GM23338 (cell line): Measurements from ENCODE around the gene DYRK1A. TPM values are rescaled to one million over a fixed set of nuclear protein-coding genes. Genes with fewer than 3 reads are reported as not detected.

Source experiments
- ATAC-seq: fragments of 200-7000 bp; cut with Tn5 transposase; 3 replicates; pipeline ENCODE4 v1.9.1; 2020
- DNase-seq: peaks from one replicate; pipeline ENCODE4 v3.0.0-alpha.2; 2015; ENCODE audit warnings: low spot score
- H2AFZ ChIP-seq: fragments of 200-600 bp; sonication (generic); 2 replicates; pipeline ENCODE4 v1.8.0; 2016; ENCODE audit warnings: antibody characterized with exemption, mild to moderate bottlenecking, moderate library complexity
- H3F3A ChIP-seq: fragments of 200-600 bp; sonication (generic); replicated peaks from 2 replicates; pipeline ENCODE4 v1.8.0; 2017; ENCODE audit warnings: antibody characterized with exemption, mixed run types, low read depth
- H3K27ac ChIP-seq: fragments of 200-600 bp; sonication (generic); 2 replicates; pipeline ENCODE4 v1.6.1; 2016; ENCODE audit warnings: low read depth
- H3K27me3 ChIP-seq: fragments of 200-600 bp; sonication (generic); 2 replicates; pipeline ENCODE4 v1.8.0; 2016; ENCODE audit warnings: mild to moderate bottlenecking, mixed run types, moderate library complexity; ENCODE audit not compliant: insufficient read depth
- H3K36me3 ChIP-seq: fragments of 200-600 bp; sonication (generic); 2 replicates; pipeline ENCODE4 v1.8.0; 2016; ENCODE audit warnings: mild to moderate bottlenecking; ENCODE audit not compliant: insufficient read depth
- H3K4me1 ChIP-seq: fragments of 200-600 bp; sonication (generic); 2 replicates; pipeline ENCODE4 v1.8.0; 2016; ENCODE audit warnings: mild to moderate bottlenecking, moderate library complexity; ENCODE audit not compliant: insufficient read depth
- H3K4me2 ChIP-seq: fragments of 200-600 bp; sonication (generic); 2 replicates; pipeline ENCODE4 v1.7.1; 2017; ENCODE audit warnings: mixed run types
- H3K4me3 ChIP-seq: fragments of 200-600 bp; sonication (generic); 2 replicates; pipeline ENCODE4 v1.6.1; 2016; ENCODE audit warnings: mixed run types
- H3K79me2 ChIP-seq: fragments of 200-600 bp; sonication (generic); replicated peaks from 2 replicates; pipeline ENCODE4 v1.8.0; 2017; ENCODE audit warnings: mild to moderate bottlenecking; ENCODE audit not compliant: insufficient read depth
- H3K9me2 ChIP-seq: fragments of 200-600 bp; sonication (generic); 2 replicates; pipeline ENCODE4 v1.8.0; 2017; ENCODE audit not compliant: insufficient read depth
- H4K20me1 ChIP-seq: fragments of 200-600 bp; sonication (generic); replicated peaks from 2 replicates; pipeline ENCODE4 v1.8.0; 2017; ENCODE audit warnings: mild to moderate bottlenecking; ENCODE audit not compliant: insufficient read depth
- H3K27ac Mint-ChIP-seq: 2 replicates; pipeline ENCODE4 v1.8.0; 2020; ENCODE audit warnings: inconsistent platforms, mild to moderate bottlenecking, moderate library complexity, mixed read lengths
- H3K27me3 Mint-ChIP-seq: 3 replicates; pipeline ENCODE4 v1.8.0; 2022; ENCODE audit warnings: low read depth, mild to moderate bottlenecking, moderate library complexity, mixed read lengths, inconsistent platforms; ENCODE audit not compliant: insufficient read depth, poor library complexity
- H3K36me3 Mint-ChIP-seq: 3 replicates; pipeline ENCODE4 v1.8.0; 2021; ENCODE audit warnings: low read depth, mild to moderate bottlenecking, inconsistent platforms, moderate library complexity, mixed read lengths
- H3K4me1 Mint-ChIP-seq: 3 replicates; pipeline ENCODE4 v1.8.0; 2020; ENCODE audit warnings: mild to moderate bottlenecking, inconsistent platforms, mixed read lengths
- H3K4me3 Mint-ChIP-seq: 3 replicates; pipeline ENCODE4 v1.8.0; 2021; ENCODE audit warnings: moderate library complexity, mild to moderate bottlenecking, inconsistent platforms, mixed read lengths
- H3K9me3 Mint-ChIP-seq: 3 replicates; pipeline ENCODE4 v1.8.0; 2020; ENCODE audit warnings: moderate library complexity, mild to moderate bottlenecking, inconsistent platforms, mixed read lengths
- CTCF ChIP-seq, 2 experiments: fragments of 200-600 bp in 1 of 2; sonication (generic) in 1 of 2; conservative IDR thresholded peaks; 2 replicates each; pipeline versions ENCODE4 v1.5.1 to v1.6.1; 2016 to 2017; ENCODE audit warnings: antibody characterized with exemption in 2 of 2, low read depth in 2 of 2, mild to moderate bottlenecking in 2 of 2, moderate library complexity in 1 of 2
- EZH2 ChIP-seq: fragments of 200-600 bp; sonication (generic); IDR thresholded peaks from one replicate; pipeline ENCODE4 v1.8.0; 2017; ENCODE audit warnings: antibody characterized with exemption, mild to moderate bottlenecking, low read depth; ENCODE audit not compliant: unreplicated experiment
- JUNB ChIP-seq: IDR thresholded peaks from one replicate; pipeline ENCODE4 v1.6.1; 2016; ENCODE audit warnings: antibody characterized with exemption; ENCODE audit not compliant: unreplicated experiment
- POLR2AphosphoS5 ChIP-seq: IDR thresholded peaks from 2 replicates; pipeline ENCODE4 v1.6.1; 2016; ENCODE audit warnings: antibody characterized with exemption, low read depth
- ZNF331 ChIP-seq: fragments of 250-450 bp; sonication (Bioruptor Pico); IDR thresholded peaks from 2 replicates; pipeline ENCODE4 v1.5.0; 2020; ENCODE audit warnings: low read depth, mild to moderate bottlenecking, moderate library complexity
- polyA plus RNA-seq: library from polyadenylated mRNA; unstranded; fragments of >200 nt; fragmentation: Nextera tagmentation; extraction: Ambion mirVana; gene quantifications from 2 replicates; pipeline ENCODE4 v1.2.1, GENCODE V29; 2016
- total RNA-seq: library from RNA; depleted of rRNA; stranded (reverse); fragments of >200 nt; shearing (Covaris generic); gene quantifications from 2 replicates; pipeline ENCODE4 v1.2.3, GENCODE V29; 2014

The DYRK1A gene
- total and polyA plus RNA-seq, 2 experiments from 2014 or later: 10.3 to 84.7 TPM

GRCh38 chr21:37563641-37564340, 197.2 kb downstream of the DYRK1A start:
- H4K20me1 ChIP-seq: no peaks in the 10 kb centered on the region
- H3K36me3 ChIP-seq: no peaks in the 10 kb centered on the region; the same call in 1 of the 2 replicates
- H3K4me2 ChIP-seq: peak overlapping the region; percentile 80
- peak; percentile 38 to 42 for TF ChIP-seq CTCF (conservative IDR thresholded peaks at IDR 0.05; ENCODE audit: low read depth in 2 of 2)
- peak; percentile 8 for TF ChIP-seq JUNB
- TF ChIP-seq POLR2AphosphoS5: peak; percentile 66
- TF ChIP-seq ZNF331 (CRISPR knock-in tag): no peak
- peak overlapping the region; percentile 88 for H3K27ac Mint-ChIP-seq
- H3K27ac ChIP-seq: peak overlapping the region; percentile 78
- H3K36me3 Mint-ChIP-seq: peaks cover 3% of the 10 kb centered on the region; the same call in 2 of the 3 replicates
- ATAC-seq (peak; percentile 91), DNase-seq (peak; percentile 95)
- H3K4me1 ChIP-seq: peaks cover 20% of the 10 kb centered on the region
- peak overlapping the region; percentile 96 for H2AFZ ChIP-seq
- H3K27me3 ChIP-seq: peaks cover 12% of the 10 kb centered on the region
- peak overlapping the region; percentile 57 for H3K4me3 Mint-ChIP-seq
- peaks cover 13% of the 10 kb centered on the region for H3K9me2 ChIP-seq
- peaks cover 11% of the 10 kb centered on the region; the same call in 2 of the 3 replicates for H3K9me3 Mint-ChIP-seq
- H3K27me3 Mint-ChIP-seq: peaks cover 18% of the 10 kb centered on the region
- 0 out of 2 replicates have a peak, but pooled peaks cover 9% of the 10 kb centered on the region for H3F3A ChIP-seq
- peaks cover 17% of the 10 kb centered on the region for H3K4me1 Mint-ChIP-seq
- no peaks in the 10 kb centered on the region; the same call in 1 of the 2 replicates for H3K79me2 ChIP-seq
- H3K4me3 ChIP-seq: peak overlapping the region; percentile 48

GRCh38 chr21:37564341-37564923, 197.9 kb downstream of the DYRK1A start:
- no peak for TF ChIP-seq EZH2
- TF ChIP-seq CTCF (conservative IDR thresholded peaks at IDR 0.05; ENCODE audit: low read depth in 2 of 2): peak in 1 of 2 experiments; percentile 41; a peak in 2 of 4 replicates

More at GRCh38 chr21:37564341-37564923, 197.9 kb downstream of the DYRK1A start:
- peak overlapping the region; percentile 80 for H3K4me2 ChIP-seq
- H3K9me3 Mint-ChIP-seq: peaks cover 11% of the 10 kb centered on the region; the same call in 2 of the 3 replicates
- H3K4me3 Mint-ChIP-seq: peak overlapping the region; percentile 57
- peaks cover 20% of the 10 kb centered on the region for H3K4me1 ChIP-seq
- peak; percentile 48 for DNase-seq
- no peaks in the 10 kb centered on the region; the same call in 1 of the 2 replicates for H3K36me3 ChIP-seq
- H3K27ac Mint-ChIP-seq: peak overlapping the region; percentile 88
- H3K79me2 ChIP-seq: no peaks in the 10 kb centered on the region; the same call in 1 of the 2 replicates
- peak; percentile 67 for ATAC-seq
- peak overlapping the region; percentile 78 for H3K27ac ChIP-seq
- H3K36me3 Mint-ChIP-seq: peaks cover 3% of the 10 kb centered on the region; the same call in 2 of the 3 replicates
- H4K20me1 ChIP-seq: no peaks in the 10 kb centered on the region
- H3K27me3 ChIP-seq: peaks cover 12% of the 10 kb centered on the region
- peak overlapping the region; percentile 93; the same call in 1 of the 2 replicates for H2AFZ ChIP-seq
- peaks cover 18% of the 10 kb centered on the region for H3K27me3 Mint-ChIP-seq
- H3K4me3 ChIP-seq: peak overlapping the region; percentile 48
- 0 out of 2 replicates have a peak, but pooled peaks cover 9% of the 10 kb centered on the region for H3F3A ChIP-seq
- peaks cover 11% of the 10 kb centered on the region for H3K9me2 ChIP-seq
- peaks cover 17% of the 10 kb centered on the region for H3K4me1 Mint-ChIP-seq
